ENCODE results near the gene ZFP57.

The ZFP57 gene

GRCh38 chr6:29680904-29681303 lies at the start of gene ZFP57:
Gene ZFP57 (minus strand): TSS chr6:29681152. CDS start chr6:29677003, 4,149 bp downstream.
- no peak within 1 kb of the TSS for H3K27ac ChIP-seq
- no peaks in the 10 kb centered on the region for H3K4me1 ChIP-seq (ENCODE audit: control insufficient read depth in 1 of 2, insufficient read depth in 1 of 2, low read depth in 1 of 2, low read length in 1 of 2)
- no peak for TF ChIP-seq CTCF (IDR thresholded peaks at IDR 0.05)
- H3K27me3 ChIP-seq = peaks cover 24% of the 10 kb centered on the region
- no peak within 1 kb of the TSS for H3K4me3 ChIP-seq (ENCODE audit: low read depth in 1 of 2, low read length in 1 of 2)
- no peaks in the 10 kb centered on the region for H3K36me3 ChIP-seq
- H3K9me3 ChIP-seq = no peaks in the 10 kb centered on the region

- Histone ChIP-seq H3K9me3 (no peaks in the 10 kb centered on the region), H3K27me3 (no peaks in the 10 kb centered on the region), H3K4me1 (ENCODE audit: control insufficient read depth in 1 of 2, insufficient read depth in 1 of 2, low read depth in 1 of 2, low read length in 1 of 2) (peaks cover 15 to 24% of the 10 kb centered on the region in 2 experiments), H3K27ac (no peak overlapping the region), H3K36me3 (peaks cover 36% of the 10 kb centered on the region), H3K4me3 (ENCODE audit: low read depth in 1 of 2, low read length in 1 of 2) (no peak overlapping the region)
- no peak for TF ChIP-seq CTCF (IDR thresholded peaks at IDR 0.05)
Observed at GRCh38 chr6:29730575-29731126, 49.7 kb upstream of the ZFP57 start.

GRCh38 chr6:29729774-29730328 lies 48.9 kb upstream of the ZFP57 start:
- H3K4me1 ChIP-seq (ENCODE audit: control insufficient read depth in 1 of 2, insufficient read depth in 1 of 2, low read depth in 1 of 2, low read length in 1 of 2) = peaks cover 22 to 30% of the 10 kb centered on the region in 2 experiments
- peaks cover 44% of the 10 kb centered on the region for H3K36me3 ChIP-seq
- H3K27me3 ChIP-seq = no peaks in the 10 kb centered on the region
- H3K4me3 ChIP-seq (ENCODE audit: low read depth in 1 of 2, low read length in 1 of 2) = no peak overlapping the region
- no peaks in the 10 kb centered on the region for H3K9me3 ChIP-seq
- no peak overlapping the region for H3K27ac ChIP-seq
- no peak for TF ChIP-seq CTCF (IDR thresholded peaks at IDR 0.05)

GRCh38 chr6:29728875-29729270 lies 47.9 kb upstream of the ZFP57 start:
- peak overlapping the region; percentile 22 for H3K27ac ChIP-seq
- H3K36me3 ChIP-seq = peaks cover 54% of the 10 kb centered on the region
- TF ChIP-seq CTCF (IDR thresholded peaks at IDR 0.05) = no peak
- peaks cover 22 to 30% of the 10 kb centered on the region in 2 experiments for H3K4me1 ChIP-seq (ENCODE audit: control insufficient read depth in 1 of 2, insufficient read depth in 1 of 2, low read depth in 1 of 2, low read length in 1 of 2)
- no peaks in the 10 kb centered on the region for H3K9me3 ChIP-seq
- H3K4me3 ChIP-seq (ENCODE audit: low read depth in 1 of 2, low read length in 1 of 2) = no peak overlapping the region
- H3K27me3 ChIP-seq = no peaks in the 10 kb centered on the region

- peaks cover 22 to 32% of the 10 kb centered on the region in 2 experiments for H3K4me1 ChIP-seq (ENCODE audit: control insufficient read depth in 1 of 2, insufficient read depth in 1 of 2, low read depth in 1 of 2, low read length in 1 of 2)
- TF ChIP-seq CTCF (IDR thresholded peaks at IDR 0.05) = no peak
- no peaks in the 10 kb centered on the region for H3K27me3 ChIP-seq
- no peak overlapping the region for H3K4me3 ChIP-seq (ENCODE audit: low read depth in 1 of 2, low read length in 1 of 2)
- H3K36me3 ChIP-seq = peaks cover 58% of the 10 kb centered on the region
- no peaks in the 10 kb centered on the region for H3K9me3 ChIP-seq
- peak overlapping the region; percentile 22 for H3K27ac ChIP-seq
Observed at GRCh38 chr6:29728173-29728874, 47.4 kb upstream of the ZFP57 start.
